Nephron (organoid): ENCODE data around the gene TTLL11.

Experiments
- H3K27ac Mint-ChIP-seq, 3 experiments: 2 replicates each; pipeline ENCODE4 v1.8.0; 2020; ENCODE audit warnings: mixed read lengths in 3 of 3, mild to moderate bottlenecking in 2 of 3, moderate library complexity in 1 of 3
- H3K27me3 Mint-ChIP-seq: 2 replicates; pipeline ENCODE4 v1.8.0; 2021; ENCODE audit warnings: low read depth, mild to moderate bottlenecking, moderate library complexity, mixed read lengths
- H3K36me3 Mint-ChIP-seq: 2 replicates; pipeline ENCODE4 v1.8.0; 2020; ENCODE audit warnings: low read depth, mixed read lengths
- H3K4me1 Mint-ChIP-seq: 2 replicates; pipeline ENCODE4 v1.8.0; 2020; ENCODE audit warnings: mixed read lengths
- H3K4me3 Mint-ChIP-seq, 3 experiments: 2 replicates each; pipeline ENCODE4 v1.8.0; 2020; ENCODE audit warnings: mild to moderate bottlenecking in 3 of 3, mixed read lengths in 3 of 3, moderate library complexity in 2 of 3
- H3K9me3 Mint-ChIP-seq: 2 replicates; pipeline ENCODE4 v1.8.0; 2020; ENCODE audit warnings: mixed read lengths
- TF ChIP-seq, protein P1 (sequence below), 3 experiments: fragments of 200-600 bp; sonication (generic); IDR thresholded peaks; one replicate each; pipeline ENCODE4 v1.5.0; 2021; ENCODE audit warnings: antibody characterized with exemption in 3 of 3; ENCODE audit not compliant: unreplicated experiment in 3 of 3

Gene TTLL11

DNA sequence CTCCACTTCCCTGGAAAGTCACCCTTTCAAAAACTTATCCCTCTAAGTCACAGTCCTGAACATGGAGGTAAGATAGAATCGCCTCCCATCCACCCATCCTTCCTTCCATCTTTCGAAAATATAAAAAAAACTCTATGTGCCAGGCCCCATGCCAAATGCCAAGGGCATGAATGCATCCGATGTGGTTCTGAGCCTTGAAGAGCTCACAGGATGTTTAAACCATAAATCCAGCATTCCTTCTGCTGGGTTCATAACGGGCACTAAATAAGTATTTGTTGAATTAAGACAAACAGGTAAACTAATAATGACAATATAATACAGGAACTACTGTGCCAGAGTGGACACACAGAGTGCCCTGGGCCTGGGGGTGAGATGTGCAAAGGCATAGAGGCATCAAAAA, 147.3 kb downstream of the TTLL11 start:
- H3K36me3 Mint-ChIP-seq = no peaks in the 10 kb centered on the region
- H3K4me1 Mint-ChIP-seq = no peaks in the 10 kb centered on the region
- H3K27ac Mint-ChIP-seq = no peak overlapping the region
- no peak overlapping the region for H3K4me3 Mint-ChIP-seq
- TF ChIP-seq, protein P1, sequence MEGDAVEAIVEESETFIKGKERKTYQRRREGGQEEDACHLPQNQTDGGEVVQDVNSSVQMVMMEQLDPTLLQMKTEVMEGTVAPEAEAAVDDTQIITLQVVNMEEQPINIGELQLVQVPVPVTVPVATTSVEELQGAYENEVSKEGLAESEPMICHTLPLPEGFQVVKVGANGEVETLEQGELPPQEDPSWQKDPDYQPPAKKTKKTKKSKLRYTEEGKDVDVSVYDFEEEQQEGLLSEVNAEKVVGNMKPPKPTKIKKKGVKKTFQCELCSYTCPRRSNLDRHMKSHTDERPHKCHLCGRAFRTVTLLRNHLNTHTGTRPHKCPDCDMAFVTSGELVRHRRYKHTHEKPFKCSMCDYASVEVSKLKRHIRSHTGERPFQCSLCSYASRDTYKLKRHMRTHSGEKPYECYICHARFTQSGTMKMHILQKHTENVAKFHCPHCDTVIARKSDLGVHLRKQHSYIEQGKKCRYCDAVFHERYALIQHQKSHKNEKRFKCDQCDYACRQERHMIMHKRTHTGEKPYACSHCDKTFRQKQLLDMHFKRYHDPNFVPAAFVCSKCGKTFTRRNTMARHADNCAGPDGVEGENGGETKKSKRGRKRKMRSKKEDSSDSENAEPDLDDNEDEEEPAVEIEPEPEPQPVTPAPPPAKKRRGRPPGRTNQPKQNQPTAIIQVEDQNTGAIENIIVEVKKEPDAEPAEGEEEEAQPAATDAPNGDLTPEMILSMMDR (IDR thresholded peaks at IDR 0.05; ENCODE audit: unreplicated experiment in 3 of 3) = no peak
- no peaks in the 10 kb centered on the region for H3K27me3 Mint-ChIP-seq
- no peaks in the 10 kb centered on the region for H3K9me3 Mint-ChIP-seq

GRCh38 chr9:121945281-121945680, 147.8 kb downstream of the TTLL11 start:
- Mint-ChIP-seq H3K4me1 (no peaks in the 10 kb centered on the region), H3K27me3 (no peaks in the 10 kb centered on the region), H3K27ac (no peak overlapping the region), H3K4me3 (no peak overlapping the region), H3K9me3 (no peaks in the 10 kb centered on the region), H3K36me3 (no peaks in the 10 kb centered on the region)
- TF ChIP-seq, protein P1 (IDR thresholded peaks at IDR 0.05; ENCODE audit: unreplicated experiment in 3 of 3) = no peak

- Mint-ChIP-seq H3K36me3 (no peaks in the 10 kb centered on the region), H3K27me3 (no peaks in the 10 kb centered on the region), H3K4me3 (no peak overlapping the region), H3K4me1 (no peaks in the 10 kb centered on the region), H3K9me3 (no peaks in the 10 kb centered on the region), H3K27ac (no peak overlapping the region)
- TF ChIP-seq, protein P1 (IDR thresholded peaks at IDR 0.05; ENCODE audit: unreplicated experiment in 3 of 3) = no peak
Observed at GRCh38 chr9:121944711-121945191, 148.4 kb downstream of the TTLL11 start.

- Mint-ChIP-seq H3K27me3 (peaks cover 4% of the 10 kb centered on the region), H3K4me1 (no peaks in the 10 kb centered on the region), H3K4me3 (no peak overlapping the region), H3K9me3 (no peaks in the 10 kb centered on the region), H3K36me3 (no peaks in the 10 kb centered on the region), H3K27ac (no peak overlapping the region)
- TF ChIP-seq, protein P1 (IDR thresholded peaks at IDR 0.05; ENCODE audit: unreplicated experiment in 3 of 3) = no peak
Observed at GRCh38 chr9:121943463-121943862, 149.6 kb downstream of the TTLL11 start.

GRCh38 chr9:121942866-121943382, 150.2 kb downstream of the TTLL11 start:
- no peak overlapping the region for H3K4me3 Mint-ChIP-seq
- no peaks in the 10 kb centered on the region for H3K4me1 Mint-ChIP-seq
- no peaks in the 10 kb centered on the region for H3K36me3 Mint-ChIP-seq
- H3K27ac Mint-ChIP-seq = no peak overlapping the region
- TF ChIP-seq, protein P1 (IDR thresholded peaks at IDR 0.05; ENCODE audit: unreplicated experiment in 3 of 3) = no peak
- H3K27me3 Mint-ChIP-seq = peaks cover 5% of the 10 kb centered on the region
- no peaks in the 10 kb centered on the region for H3K9me3 Mint-ChIP-seq

DNA sequence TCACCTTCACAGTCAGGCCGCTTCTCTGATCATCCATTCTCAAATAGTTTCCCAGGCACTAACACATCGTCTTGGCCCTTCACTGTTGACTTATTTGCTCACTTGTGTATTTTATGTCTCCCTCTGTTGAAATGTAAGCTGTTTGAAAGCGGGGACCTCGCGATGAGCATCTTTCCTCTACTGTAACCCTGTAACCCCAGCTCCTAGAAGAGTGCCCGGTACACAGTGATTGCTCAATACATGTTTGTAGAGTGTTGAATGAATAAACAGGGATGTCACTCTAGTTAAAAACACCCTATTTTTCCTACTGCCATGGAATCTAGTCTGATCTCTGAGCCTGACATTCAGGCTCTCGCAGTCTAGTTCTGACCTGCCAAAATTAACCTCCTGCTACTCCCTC, 150.8 kb downstream of the TTLL11 start:
- H3K27me3 Mint-ChIP-seq = peaks cover 5% of the 10 kb centered on the region
- H3K4me3 Mint-ChIP-seq = no peak overlapping the region
- TF ChIP-seq, protein P1 (IDR thresholded peaks at IDR 0.05; ENCODE audit: unreplicated experiment in 3 of 3) = no peak

More for the DNA sequence above, 150.8 kb downstream of the TTLL11 start:
- H3K36me3 Mint-ChIP-seq = no peaks in the 10 kb centered on the region
- H3K4me1 Mint-ChIP-seq = no peaks in the 10 kb centered on the region
- H3K27ac Mint-ChIP-seq = no peak overlapping the region
- H3K9me3 Mint-ChIP-seq = no peaks in the 10 kb centered on the region
